Activated CD4-positive, alpha-beta T cell treated with anti-CD3 and anti-CD28 coated beads, Interleukin-2, amount 50 U/mL, for 16 hours (primary cell): Measurements from ENCODE around the gene WWP2.
"Not testable (repeated sequence)": the region's sequence is repeated elsewhere in the genome, so short reads cannot be mapped to it uniquely, and the experiment has no call there.

Experiments used
- DNase-seq: peaks from one replicate; pipeline ENCODE4 v3.0.0-alpha.2; 2020

WWP2 gene

GRCh38 chr16:69798466-69798865 is 36.3 kb downstream of the WWP2 start:
- DNase-seq = no peak

DNA sequence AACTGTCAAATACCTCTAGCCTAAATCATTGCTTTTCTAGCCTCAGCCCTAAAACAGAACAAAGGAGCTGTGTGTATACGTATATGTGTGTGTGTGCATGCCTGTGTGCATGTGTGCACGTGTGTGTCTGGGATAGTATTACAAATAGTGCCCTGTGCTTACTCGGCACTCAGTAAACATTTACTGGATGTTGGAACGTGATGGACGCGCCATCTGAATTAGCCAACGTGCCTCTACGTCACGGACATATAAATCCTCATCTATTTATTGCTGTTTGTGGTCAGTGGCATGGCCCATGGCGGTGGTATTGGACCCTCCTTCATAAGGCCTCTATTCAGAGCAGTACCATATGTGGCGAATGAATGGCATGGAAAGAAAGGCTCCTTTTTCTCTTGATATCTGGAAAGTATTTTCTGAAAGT is 37.5 kb downstream of the WWP2 start:
- no peak for DNase-seq

DNA sequence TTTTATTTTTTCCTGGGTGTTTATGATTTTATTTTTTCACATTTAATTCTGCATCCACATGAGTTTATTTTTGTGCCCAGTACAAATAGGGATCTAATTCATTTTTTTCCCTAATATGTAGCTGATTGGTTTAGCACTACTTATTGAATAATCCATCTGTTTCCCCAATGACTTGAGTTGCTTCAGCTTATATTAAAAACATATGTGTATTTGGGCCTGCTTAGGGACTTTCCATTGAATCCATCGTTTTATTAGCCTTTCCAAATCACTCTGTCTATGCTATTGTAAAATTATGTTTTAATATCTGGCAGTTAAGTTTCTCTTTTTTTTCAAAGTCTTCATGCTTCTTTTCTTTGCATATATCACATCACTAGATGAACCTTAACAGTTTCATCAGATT is 42.2 kb downstream of the WWP2 start:
- DNase-seq = no peak

DNA sequence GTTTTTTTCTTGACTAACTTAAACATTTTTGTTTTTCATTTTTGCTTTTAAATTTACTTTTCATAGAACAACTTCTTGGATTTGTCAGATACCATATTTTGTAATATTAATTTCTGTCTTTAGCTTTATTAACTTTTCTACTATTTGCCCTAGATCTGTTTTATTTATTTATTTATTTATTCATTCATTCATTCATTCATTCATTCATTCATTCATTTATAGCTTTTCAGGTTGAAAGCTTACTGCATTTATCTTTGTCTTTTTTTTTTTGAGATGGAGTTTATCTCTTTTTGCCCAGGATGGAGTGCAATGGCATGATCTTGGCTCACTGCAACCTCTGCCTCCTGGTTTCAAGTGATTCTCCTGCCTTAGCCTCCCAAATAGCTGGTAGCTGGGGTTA is 44.6 kb downstream of the WWP2 start:
- DNase-seq = not testable (repeated sequence)

DNA sequence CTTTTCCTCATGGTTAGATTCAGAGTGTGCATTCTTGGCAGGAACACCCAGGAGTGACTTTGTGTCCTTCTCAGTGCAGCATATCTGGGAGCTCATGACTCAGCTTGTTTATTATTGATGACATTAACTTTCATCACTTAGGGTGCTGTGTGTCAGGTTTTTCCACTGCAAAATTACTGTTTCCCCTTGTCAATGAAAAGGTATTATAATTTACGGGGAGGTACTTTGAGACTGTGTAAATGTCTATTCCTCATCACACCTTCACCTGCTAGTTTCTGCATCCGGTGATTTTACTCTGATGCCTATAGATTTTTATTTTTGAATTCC is 50.5 kb downstream of the WWP2 start:
- DNase-seq = no peak

DNA sequence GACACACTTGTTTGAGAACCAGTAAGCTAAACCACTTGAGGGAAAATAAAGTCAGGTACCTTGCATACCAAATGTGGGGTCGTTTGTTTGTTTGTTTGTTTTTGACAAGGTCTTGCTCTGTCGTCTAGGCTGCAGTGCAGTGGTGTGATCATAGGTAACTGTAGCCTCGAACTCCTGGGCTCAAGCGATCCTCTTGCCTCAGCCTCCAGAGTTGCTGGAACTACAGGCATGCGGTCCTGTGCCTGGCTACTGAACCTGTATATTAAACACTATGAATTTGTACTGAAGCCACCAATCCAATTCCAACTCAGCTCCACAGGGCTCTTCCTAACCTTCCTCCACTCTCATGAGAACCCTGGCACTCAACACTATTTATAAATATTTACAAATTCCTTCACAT is 51.9 kb downstream of the WWP2 start:
- DNase-seq = no peak

- no peak for DNase-seq
Observed at GRCh38 chr16:69814561-69814960, 52.4 kb downstream of the WWP2 start.

GRCh38 chr16:69815216-69815883 is 53.2 kb downstream of the WWP2 start:
- DNase-seq = not testable (repeated sequence)

GRCh38 chr16:69816996-69817395 is 54.9 kb downstream of the WWP2 start:
- DNase-seq = no peak

DNA sequence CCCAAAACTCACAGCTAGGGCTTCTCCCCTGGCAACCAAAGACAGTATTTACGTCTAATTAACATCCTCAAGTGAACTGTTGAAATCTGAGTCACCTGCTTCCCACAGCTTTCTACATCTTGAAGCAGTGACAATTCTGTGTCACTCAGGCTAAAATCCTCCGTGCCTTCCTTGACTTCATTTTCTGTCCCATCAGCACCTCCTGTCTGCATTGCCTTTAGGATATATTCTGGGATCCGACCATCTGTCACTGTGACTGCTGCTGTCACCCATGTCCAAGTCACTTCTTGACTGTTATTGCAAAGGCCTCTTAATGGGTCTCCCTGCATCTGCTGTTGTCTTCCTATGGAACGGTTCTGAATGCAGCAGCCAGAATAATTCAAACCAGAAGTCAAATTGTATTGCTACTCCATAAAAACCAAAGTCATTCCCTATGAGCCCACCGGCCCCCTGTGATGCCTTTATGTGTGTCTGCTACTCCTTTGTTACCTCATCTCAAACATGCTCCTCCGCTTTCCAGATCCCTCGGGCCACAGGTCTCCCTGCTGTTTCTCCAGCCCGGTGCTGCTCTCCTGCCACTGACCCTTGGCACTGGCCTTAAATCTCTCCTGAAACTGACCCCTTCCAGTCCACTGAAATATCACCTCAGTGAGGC is 56.9 kb downstream of the WWP2 start:
- no peak for DNase-seq

- DNase-seq = no peak
Observed at GRCh38 chr16:69820926-69821541, 58.9 kb downstream of the WWP2 start.

DNA sequence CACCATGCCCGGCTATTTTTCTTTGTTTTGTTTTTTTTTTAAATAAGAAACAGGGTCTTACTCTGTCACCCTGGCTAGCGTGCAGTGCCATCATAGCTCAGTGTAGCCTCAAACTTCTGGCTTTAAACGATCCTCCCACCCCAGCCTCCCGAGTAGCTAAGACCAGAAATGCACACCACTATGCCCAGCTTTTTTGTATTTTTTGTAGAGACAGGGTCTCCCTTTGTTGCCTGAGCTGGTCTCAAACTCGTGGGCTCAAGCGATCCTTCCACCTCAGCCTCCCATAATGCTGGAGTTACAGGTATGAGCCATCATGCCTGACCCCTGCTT is 59.7 kb downstream of the WWP2 start:
- no peak for DNase-seq

DNA sequence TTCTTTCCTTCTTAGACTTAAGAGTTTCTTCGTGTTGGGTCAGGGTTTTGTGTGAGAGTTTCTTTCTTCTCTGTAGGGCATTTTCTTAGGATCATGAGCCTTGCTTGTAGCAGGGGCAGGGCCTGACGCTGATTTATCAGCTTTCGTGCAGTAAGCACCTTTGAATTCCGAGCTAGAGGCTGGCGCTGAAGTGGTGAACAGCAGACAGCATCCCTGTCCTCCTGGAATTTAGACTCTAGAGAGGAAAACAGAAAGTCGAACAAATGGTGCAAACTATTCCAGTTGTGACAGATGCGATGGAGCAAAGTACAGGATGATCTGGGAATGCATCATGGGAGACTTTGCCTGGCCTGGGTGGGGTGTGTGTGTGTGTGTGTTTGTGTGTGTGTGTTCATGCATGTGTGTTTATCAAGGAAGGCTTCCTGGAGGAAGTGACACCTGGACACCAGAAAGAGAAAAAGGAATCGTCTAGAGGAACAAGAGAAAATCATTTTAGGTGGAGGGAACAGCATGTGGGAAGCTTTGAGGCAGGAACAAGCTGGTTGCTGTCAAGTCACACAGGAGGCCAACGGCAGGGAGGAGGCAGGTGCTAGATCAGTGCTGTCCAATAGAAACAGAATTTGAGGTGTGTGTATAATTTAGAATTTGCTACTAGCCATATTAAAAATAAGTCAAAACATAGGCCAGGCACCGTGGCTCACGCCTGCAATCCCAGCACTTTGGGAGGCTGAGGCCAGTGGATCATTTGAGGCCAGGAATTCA is 60.2 kb downstream of the WWP2 start:
- DNase-seq = no peak

DNA sequence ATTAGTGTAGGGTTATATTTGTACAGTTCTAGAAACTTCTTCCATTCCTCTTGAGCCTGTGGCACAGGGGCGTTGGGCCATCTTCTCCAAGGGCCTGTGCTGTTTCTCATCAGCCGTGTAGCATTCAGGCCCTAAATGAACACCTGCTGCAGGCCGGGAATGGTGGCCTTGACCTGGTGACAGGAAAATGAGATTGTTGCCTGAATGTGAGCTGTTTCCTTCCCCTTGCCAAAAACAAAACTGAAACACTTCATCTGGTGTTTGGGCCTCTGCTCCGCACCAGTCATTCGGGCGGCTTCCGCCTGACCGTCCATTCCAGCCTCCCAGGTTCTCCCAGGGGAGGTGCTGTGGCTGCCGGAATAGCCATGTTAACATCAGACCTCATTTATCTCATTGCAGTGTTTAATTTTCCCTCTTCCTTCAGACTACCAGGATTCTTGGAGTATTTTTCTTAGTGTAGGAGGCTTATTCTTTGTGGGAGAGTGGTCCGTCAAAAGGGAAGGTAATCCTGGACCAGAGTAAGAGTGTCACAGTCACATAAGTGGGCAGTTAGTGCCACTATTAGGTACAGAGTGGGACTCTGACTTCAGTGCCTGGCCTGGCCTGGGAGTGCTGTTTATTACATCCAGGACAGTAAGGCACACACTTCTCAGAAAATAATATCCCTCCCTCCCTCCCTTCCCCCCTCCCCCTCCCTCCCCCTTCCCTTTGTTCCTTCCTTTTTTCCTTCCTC is 61.9 kb downstream of the WWP2 start:
- DNase-seq = no peak

DNA sequence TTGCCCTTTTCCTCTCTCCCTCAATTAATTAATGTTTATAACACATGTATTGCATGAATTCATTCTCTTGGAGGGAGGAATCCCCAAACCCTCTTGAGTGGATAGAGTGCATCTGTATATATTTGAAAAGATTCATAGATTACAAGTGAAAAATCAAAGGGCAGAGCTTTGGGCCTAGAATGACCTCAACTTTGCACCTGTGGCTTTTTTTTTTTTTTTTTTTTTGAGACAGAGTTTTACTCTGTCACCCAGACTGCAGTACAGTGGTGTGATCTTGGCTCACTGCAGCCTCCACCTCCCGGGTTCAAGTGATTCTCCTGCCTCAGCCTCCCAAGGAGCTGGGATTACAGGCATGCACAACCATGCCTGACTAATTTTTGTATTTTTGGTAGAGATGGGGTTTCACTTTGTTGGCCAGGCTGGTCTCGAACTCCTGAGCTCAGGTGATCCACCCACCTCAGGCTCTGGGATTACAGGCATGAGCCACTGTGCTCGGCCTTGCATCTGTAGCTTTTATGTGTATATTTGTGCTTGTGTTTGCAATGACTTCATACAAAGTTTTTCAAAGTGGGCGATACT is 62.5 kb downstream of the WWP2 start:
- not testable (repeated sequence) for DNase-seq

DNA sequence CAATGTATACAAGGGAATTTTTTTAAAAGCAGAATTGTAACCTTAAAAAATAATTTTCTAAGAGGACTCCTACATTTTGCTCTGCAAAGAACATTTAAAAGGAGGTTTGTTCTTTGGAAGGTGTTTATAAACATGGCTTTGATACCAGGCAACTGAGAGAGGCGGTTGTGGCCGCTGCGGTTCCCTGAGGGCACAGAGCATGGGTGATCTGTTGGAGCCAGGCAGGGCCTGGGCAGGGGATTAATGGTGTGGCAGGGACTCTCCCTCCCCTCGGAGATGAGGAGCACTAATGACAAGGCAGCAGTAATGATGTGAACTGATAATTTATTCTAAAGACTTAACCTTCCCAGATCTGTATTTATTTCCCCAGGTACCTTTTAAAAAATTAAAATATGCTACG is 65.4 kb downstream of the WWP2 start:
- no peak for DNase-seq

DNA sequence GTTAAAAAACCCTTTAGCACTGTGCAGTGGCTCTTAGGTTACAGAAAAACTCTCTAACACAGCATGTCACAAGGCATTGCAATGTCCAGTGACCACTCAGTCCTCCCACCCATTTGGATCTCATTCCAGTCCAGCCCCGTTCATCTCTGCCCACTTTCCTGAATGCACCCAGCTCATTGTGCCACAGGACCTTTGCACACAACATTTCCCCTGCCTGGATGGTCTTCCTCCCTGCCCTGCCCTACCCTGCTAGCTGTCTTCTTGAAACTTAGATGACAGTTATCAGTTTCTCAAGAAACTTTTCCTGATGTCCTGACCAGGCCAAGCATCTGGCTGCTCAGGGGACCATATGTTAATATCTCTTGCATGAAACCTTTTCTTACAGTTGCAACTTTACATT is 67.2 kb downstream of the WWP2 start:
- no peak for DNase-seq

DNA sequence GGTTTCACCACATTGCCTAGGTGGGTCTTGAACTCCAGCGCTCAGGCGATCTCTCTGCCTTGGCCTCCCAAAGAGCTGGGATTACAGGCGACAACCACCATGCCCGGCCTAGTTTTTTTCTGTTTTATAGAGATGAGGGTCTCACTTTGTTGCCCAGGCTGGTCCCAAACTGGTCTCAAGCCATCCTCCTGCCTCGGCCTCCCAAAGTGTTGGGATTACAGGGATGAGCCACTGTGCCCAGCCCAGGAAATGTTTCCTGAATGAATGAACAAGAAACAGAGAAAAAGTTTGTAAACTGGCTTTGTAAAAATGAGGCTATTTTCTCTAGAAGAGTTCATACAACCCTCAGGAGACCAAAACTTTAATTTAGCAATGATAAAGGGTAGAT is 68.0 kb downstream of the WWP2 start:
- DNase-seq = no peak

DNA sequence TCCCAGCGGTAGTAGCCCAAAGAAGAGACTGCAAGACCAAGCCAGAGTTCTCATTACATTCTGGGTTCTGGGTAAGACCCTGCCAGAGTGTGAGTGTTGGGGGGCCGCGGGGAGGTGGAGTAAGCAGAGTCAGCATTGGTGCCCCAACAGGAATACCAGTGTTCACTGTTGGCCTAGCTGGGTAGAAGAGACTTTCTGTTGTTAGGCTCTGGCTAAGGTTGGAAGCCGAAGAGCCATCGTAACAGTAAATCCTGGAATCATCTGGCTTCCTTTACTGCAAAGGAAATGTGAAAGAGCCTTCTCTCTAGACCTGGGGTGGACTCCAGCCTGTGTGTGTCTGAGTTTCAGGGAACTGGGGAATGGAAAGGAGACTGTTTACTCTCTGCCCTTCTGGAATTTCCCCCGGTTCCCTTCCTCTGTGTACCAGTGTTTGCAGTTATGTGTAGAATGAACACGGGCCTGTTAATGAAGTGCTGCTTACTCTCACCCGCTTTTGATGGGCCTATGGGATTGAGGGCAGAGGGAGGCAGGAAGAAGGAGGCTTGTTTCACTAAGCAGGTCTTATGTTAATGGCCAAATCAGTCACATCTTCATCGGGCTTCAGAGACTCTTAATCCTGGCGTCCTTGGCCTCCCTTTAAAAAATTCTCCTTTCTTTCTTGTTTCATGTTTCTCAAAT is 68.5 kb downstream of the WWP2 start:
- DNase-seq = no peak

DNA sequence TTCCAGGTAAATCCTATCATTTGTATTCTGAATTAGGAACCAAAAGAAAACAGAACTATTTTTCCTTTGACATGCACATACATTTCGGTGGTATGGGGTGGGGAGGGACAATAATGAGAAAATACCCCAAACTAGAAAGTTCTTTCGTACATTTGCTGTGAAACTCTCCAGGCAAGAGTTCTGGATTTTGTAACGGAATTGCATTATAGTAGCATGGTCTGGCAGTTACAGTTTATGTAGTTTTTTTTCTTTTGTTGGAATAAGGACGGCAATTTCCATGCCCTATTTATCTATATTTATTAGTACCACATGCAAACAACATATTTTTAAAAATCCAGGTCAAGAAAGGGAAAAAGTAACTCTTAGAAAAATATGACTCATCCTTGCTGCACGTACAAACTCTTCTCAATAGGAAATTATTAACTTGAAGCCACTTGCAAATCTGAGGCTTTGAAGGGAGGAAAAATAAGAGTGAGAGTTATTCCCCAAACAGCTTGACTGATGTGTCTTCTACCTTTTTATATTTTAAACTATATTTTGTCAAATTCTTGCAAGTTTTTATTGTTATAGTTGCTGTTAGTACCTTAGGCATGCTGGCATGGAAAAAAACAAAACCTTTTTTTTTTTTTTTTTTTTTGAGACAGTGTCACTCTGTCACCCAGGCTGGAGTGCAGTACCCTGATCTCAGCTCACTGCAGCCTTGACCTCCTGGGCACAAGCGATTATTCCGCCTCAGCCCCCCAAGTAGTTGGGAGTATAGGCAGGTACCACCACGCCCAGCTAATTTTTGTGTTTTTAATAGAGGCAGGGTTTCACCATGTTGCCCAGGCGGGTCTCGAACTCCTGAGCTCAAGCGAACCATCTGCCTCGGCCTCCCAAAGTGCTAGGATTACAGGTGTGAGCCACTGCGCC is 69.3 kb downstream of the WWP2 start:
- no peak for DNase-seq
